NCI-H128 (cell line): ENCODE data around the gene CD276.
"Not testable (repeated sequence)": the region's sequence is repeated elsewhere in the genome, so short reads cannot be mapped to it uniquely, and the experiment has no call there.

Experiments
- DNase-seq: peaks from one replicate; lab custom pipeline; 2025; ENCODE audit not compliant: unreplicated experiment; lab: John Stamatoyannopoulos, UW

The CD276 gene

GRCh38 chr15:73709686-73710085 is 25.5 kb downstream of the CD276 start:
- no peak for DNase-seq

GRCh38 chr15:73710321-73710720 is 26.1 kb downstream of the CD276 start:
- no peak for DNase-seq

DNA sequence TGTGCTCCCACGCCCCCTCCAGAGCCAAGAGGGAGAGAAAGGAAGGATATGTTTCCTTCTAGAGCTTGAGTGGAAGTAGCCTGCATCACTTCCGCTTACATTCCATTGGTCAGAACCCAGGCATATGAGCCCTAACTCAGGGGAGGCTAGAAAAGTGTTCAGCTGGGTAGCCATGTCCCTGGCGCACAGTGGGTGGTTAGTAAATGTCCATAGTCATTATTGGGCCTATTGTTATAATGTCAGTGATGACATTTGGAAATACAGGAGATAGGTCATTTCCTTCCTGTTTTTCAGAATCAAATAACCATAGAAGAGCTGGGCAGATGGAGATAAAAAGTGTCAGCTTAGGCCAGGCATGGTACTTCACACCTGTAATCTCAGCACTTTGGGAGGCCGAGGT is 27.3 kb downstream of the CD276 start:
- no peak for DNase-seq

GRCh38 chr15:73712107-73712506 is 27.9 kb downstream of the CD276 start:
- DNase-seq: no peak

DNA sequence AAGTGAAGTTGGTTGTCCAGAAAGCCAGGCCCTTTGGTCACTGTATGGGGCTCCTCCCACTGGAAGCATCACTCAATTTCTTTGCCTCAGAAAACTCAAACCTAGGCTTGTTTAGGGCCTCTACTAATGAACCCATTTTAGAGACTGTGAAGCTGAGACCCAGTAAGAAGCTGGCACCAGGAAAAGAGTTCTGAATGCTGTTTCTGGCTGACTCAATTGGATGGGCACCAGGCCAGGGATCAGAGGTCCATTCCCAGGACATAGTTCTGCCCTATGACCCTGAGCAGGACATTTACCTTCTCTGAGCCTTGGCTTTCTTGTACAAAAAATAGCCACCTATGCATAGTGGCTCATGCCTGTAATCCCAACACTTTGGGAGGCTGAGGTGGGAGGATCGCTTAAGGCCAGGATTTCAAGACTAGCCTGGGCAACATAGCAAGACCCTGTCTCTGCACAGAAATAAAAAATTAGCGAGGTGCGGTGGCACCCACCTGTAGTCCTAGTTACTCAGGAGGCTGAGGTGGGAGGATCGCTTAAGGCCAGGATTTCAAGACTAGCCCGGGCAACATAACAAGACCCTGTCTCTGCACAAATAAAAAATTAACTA is 30.6 kb downstream of the CD276 start:
- no peak for DNase-seq

DNA sequence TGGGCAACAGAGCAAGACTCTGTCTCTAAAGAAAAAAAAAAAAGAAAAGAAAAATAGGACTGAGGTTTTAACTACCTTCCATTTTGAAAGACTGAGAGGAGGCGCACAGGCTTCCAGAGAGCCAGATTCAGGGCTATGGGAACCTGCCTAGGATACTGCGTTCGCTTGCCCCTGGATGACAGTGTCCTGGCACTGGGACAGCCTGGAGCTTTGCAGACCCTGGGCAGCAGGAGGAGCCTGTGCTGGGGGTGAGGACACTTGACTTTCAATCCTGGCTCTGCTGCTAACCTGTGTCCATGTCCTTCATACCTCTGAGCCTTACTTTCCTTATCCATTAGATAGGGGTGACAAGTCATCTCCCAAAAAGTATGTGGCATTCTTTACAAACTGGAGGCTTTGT is 31.2 kb downstream of the CD276 start:
- DNase-seq: no peak

DNA sequence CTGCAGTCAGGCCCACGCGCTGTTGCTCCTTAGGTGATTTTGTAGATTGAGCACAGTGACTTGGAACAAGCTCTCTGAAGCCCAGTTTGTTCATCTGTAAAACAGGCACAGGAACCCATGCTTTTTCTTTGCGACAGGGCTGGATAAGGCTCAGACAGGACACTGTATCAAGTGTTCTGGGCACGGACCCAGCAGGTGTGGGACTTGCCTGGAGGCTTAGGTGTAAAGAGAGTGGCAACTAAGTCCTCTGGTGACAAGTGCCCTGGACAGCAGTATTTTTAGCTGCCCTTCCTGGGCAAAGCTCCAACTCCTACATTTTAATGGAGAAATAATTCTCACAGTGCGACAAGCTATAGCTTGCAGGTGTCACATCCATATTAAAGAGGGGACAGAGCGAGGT is 32.2 kb downstream of the CD276 start:
- DNase-seq: no peak

DNA sequence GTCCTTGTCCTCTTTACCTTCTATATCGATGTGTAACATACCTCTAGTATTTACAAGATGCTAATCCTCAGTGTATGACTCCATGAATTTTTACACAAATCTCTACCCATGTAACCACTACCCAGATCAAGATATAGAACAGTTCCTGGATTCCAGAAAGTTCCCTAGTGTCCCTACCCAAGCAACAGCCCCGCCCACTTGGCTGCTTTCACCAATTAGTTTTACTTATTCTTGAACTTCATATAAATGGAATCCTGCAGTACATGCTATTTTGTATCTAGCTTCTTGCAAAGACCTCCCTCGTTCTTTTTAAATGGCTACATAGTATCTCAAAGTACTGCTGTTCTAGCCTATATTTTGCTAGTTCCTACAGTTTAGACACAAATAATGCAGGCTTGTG is 33.0 kb downstream of the CD276 start:
- no peak for DNase-seq

DNA sequence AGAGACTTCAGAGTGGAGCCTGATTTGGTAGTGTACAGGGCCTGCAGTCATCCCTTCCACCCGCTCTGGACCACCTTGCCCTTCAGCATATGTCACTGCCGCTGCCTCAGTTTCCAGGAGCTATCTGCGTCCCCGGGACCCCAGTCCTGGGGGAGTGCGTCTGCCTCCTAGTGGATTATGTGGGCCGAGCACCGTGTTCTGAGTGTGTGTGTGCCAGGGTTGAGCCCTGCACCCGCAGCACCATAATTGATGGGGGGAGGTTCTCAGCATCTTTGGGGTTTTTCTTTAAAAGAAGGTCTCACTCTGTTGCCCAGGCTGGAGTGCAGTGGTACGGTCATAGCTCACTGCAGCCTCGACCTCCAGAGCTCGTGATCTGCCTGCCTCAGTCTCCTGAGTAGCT is 33.6 kb downstream of the CD276 start:
- DNase-seq: no peak

- no peak for DNase-seq
These were observed 34.5 kb downstream of the CD276 start for GRCh38 chr15:73718694-73719093.

- no peak for DNase-seq
These were observed 38.2 kb downstream of the CD276 start for GRCh38 chr15:73722425-73722824.

- DNase-seq: no peak
These were observed 39.0 kb downstream of the CD276 start for GRCh38 chr15:73723191-73723590.

- no peak for DNase-seq
These were observed 40.0 kb downstream of the CD276 start for GRCh38 chr15:73724212-73724611.

- no peak for DNase-seq
These were observed 43.3 kb downstream of the CD276 start for GRCh38 chr15:73727330-73727976.

- DNase-seq: not testable (repeated sequence)
These were observed 47.9 kb downstream of the CD276 start for GRCh38 chr15:73732051-73732450.

- DNase-seq: no peak
These were observed 48.7 kb downstream of the CD276 start for GRCh38 chr15:73732930-73733329.

GRCh38 chr15:73737535-73737934 is 53.4 kb downstream of the CD276 start:
- DNase-seq: no peak

- no peak for DNase-seq
These were observed 56.2 kb downstream of the CD276 start for GRCh38 chr15:73740152-73741048.

- no peak for DNase-seq
These were observed 57.2 kb downstream of the CD276 start for GRCh38 chr15:73741321-73741836.

DNA sequence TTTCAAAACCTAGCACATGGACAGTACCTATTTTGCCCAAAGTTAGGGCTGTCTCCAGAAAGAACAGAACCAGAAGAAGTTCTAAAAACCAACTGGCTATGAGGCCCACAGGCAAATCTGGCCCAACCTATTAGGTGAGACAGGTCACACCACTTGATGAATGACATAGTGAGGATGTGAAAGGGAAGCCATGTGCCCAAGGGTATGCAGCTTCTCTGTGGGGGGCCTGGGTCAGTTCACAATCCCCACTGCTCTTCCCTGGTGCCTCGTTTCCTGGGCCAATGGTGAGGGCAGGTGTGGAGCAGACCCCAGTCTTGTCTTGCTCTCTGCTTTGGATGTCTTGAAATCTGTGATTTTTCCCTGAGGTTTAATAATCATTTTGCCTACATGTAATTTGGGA is 60.1 kb downstream of the CD276 start:
- no peak for DNase-seq

GRCh38 chr15:73745073-73745472 is 60.9 kb downstream of the CD276 start:
- DNase-seq: no peak

DNA sequence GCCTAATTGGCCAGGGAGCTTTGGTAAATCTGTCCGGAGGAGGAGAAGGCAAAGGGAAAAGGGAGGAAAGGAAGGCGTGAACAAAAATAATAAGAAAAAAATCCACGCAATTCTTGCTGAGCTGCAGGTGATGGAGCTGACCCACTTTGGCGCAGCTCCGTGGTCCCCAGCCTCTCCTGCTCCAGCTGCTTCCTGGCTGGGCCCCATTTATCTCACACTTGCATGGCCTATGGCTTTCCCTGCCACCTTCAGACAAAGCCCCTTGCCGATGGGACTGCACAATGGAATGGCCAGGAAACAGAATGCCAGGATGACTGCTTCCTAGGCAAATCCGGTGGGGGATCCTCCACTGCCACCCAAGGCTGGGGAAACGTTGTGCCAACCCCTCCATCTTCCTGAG is 62.1 kb downstream of the CD276 start:
- no peak for DNase-seq
